Liver (tissue), 9 donors: ENCODE results near the gene PHGDH. TPM values are rescaled to one million over a fixed set of nuclear protein-coding genes. Genes with fewer than 3 reads are reported as not detected.

ENCODE experiments used
- DNase-seq: peaks from one replicate; pipeline ENCODE4 v3.0.0-alpha.2; 2017; ENCODE audit warnings: low spot score
- H3K27ac ChIP-seq, 2 donors: one replicate each; pipeline ENCODE4 v1.7.0; 2013; ENCODE audit warnings: inconsistent platforms in 2 of 2, low read length in 2 of 2, control low read depth in 1 of 2, low read depth in 1 of 2, mild to moderate bottlenecking in 1 of 2
- H3K27me3 ChIP-seq, 4 donors: one replicate each; pipeline versions ENCODE4 v1.6.1 to v1.7.0; 2013; ENCODE audit warnings: low read length in 3 of 4, inconsistent platforms in 1 of 4, mild to moderate bottlenecking in 1 of 4, moderate library complexity in 1 of 4; ENCODE audit not compliant: control insufficient read depth in 4 of 4, insufficient read depth in 4 of 4
- H3K36me3 ChIP-seq, 4 donors: one replicate each; pipeline versions ENCODE4 v1.6.1 to v1.7.0; 2013; ENCODE audit warnings: low read length in 3 of 4, mild to moderate bottlenecking in 3 of 4, low read depth in 1 of 4, moderate library complexity in 1 of 4; ENCODE audit not compliant: control insufficient read depth in 4 of 4, insufficient read depth in 3 of 4
- H3K4me1 ChIP-seq, 4 donors: one replicate each; pipeline versions ENCODE4 v1.6.1 to v1.7.0; 2013; ENCODE audit warnings: low read length in 3 of 4, mild to moderate bottlenecking in 3 of 4, moderate library complexity in 1 of 4; ENCODE audit not compliant: control insufficient read depth in 4 of 4, insufficient read depth in 4 of 4
- H3K4me3 ChIP-seq, 3 donors: one replicate each; pipeline versions ENCODE4 v1.6.1 to v1.7.0; 2013; ENCODE audit warnings: low read length in 3 of 3, control low read depth in 1 of 3, low read depth in 1 of 3, mild to moderate bottlenecking in 1 of 3
- H3K9ac ChIP-seq, 2 donors: one replicate each; pipeline ENCODE4 v1.7.0; 2013; ENCODE audit warnings: low read length in 2 of 2, mild to moderate bottlenecking in 2 of 2, moderate library complexity in 2 of 2, control low read depth in 1 of 2, low read depth in 1 of 2
- H3K9me3 ChIP-seq, 4 donors: one replicate each; pipeline versions ENCODE4 v1.6.1 to v1.7.0; 2013; ENCODE audit warnings: low read length in 3 of 4; ENCODE audit not compliant: control insufficient read depth in 4 of 4
- EGR1 ChIP-seq, 2 donors: IDR thresholded peaks; 2 replicates each; pipeline ENCODE4 v1.6.1; 2016 to 2018; ENCODE audit warnings: antibody characterized with exemption in 2 of 2, low read depth in 2 of 2
- FOXA1 ChIP-seq: IDR thresholded peaks from 2 replicates; pipeline ENCODE4 v1.6.1; 2016; ENCODE audit warnings: antibody characterized with exemption
- FOXA2 ChIP-seq: IDR thresholded peaks from 2 replicates; pipeline ENCODE4 v1.6.1; 2016; ENCODE audit warnings: antibody characterized with exemption
- GABPA ChIP-seq, 2 donors: IDR thresholded peaks in 1 of 2; conservative IDR thresholded peaks in 1 of 2; 2 replicates each; pipeline ENCODE4 v1.6.1; 2016; ENCODE audit warnings: antibody characterized with exemption in 2 of 2, mild to moderate bottlenecking in 1 of 2, moderate library complexity in 1 of 2
- HNF4A ChIP-seq, 2 donors: conservative IDR thresholded peaks; 2 replicates each; pipeline ENCODE4 v1.6.1; 2016; ENCODE audit warnings: antibody characterized with exemption in 2 of 2, mild to moderate bottlenecking in 2 of 2
- HNF4G ChIP-seq: IDR thresholded peaks from 2 replicates; pipeline ENCODE4 v1.6.1; 2016; ENCODE audit warnings: antibody characterized with exemption
- JUND ChIP-seq, 2 donors: IDR thresholded peaks; 2 replicates each; pipeline ENCODE4 v1.6.1; 2016; ENCODE audit warnings: antibody characterized with exemption in 2 of 2
- NR2F2 ChIP-seq: IDR thresholded peaks from 2 replicates; pipeline ENCODE4 v1.6.1; 2016; ENCODE audit warnings: antibody characterized with exemption
- RAD21 ChIP-seq, 2 donors: IDR thresholded peaks; 2 replicates each; pipeline ENCODE4 v1.6.1; 2016; ENCODE audit warnings: antibody characterized with exemption in 2 of 2, mild to moderate bottlenecking in 2 of 2
- RXRA ChIP-seq, 2 donors: IDR thresholded peaks; 2 replicates each; pipeline ENCODE4 v1.6.1; 2017 to 2018; ENCODE audit warnings: antibody characterized with exemption in 2 of 2, mild to moderate bottlenecking in 1 of 2
- SP1 ChIP-seq: IDR thresholded peaks from 2 replicates; pipeline ENCODE4 v1.6.1; 2018; ENCODE audit warnings: antibody characterized with exemption, mild to moderate bottlenecking
- TAF1 ChIP-seq: conservative IDR thresholded peaks from 2 replicates; pipeline ENCODE4 v1.6.1; 2016; ENCODE audit warnings: antibody characterized with exemption, mild to moderate bottlenecking
- YY1 ChIP-seq: IDR thresholded peaks from 2 replicates; pipeline ENCODE4 v1.6.1; 2016; ENCODE audit warnings: antibody characterized with exemption, mild to moderate bottlenecking
- WGBS: extraction: QIAGEN DNeasy Blood & Tissue Kit; methylation state at CpG from one replicate; pipeline ENCODE4 v1.1.7; 2013; 5-methylcytosine and 5-hydroxymethylcytosine counted together
- polyA plus RNA-seq, 2 donors: library from polyadenylated mRNA; stranded (reverse) in 1 of 2; unstranded in 1 of 2; fragments of 200-250 nt in 1 of 2; fragments of >200 nt in 1 of 2; fragmentation: Nextera tagmentation in 1 of 2; extraction: Ambion mirVana in 1 of 2; gene quantifications; one replicate each; pipeline versions ENCODE4 v1.2.1 to v1.2.3, GENCODE V29; 2013 to 2015
- total RNA-seq, 2 donors: library from RNA; depleted of rRNA; stranded (reverse); fragments of >200 nt; gene quantifications; one replicate each; pipeline ENCODE4 v1.2.3, GENCODE V29; 2014
- TF ChIP-seq, protein P1 (sequence below): IDR thresholded peaks from 2 replicates; pipeline ENCODE4 v1.6.1; 2016; ENCODE audit warnings: antibody characterized with exemption
- TF ChIP-seq, protein P2 (sequence below): IDR thresholded peaks from 2 replicates; pipeline ENCODE4 v1.6.1; 2016; ENCODE audit warnings: antibody characterized with exemption, mild to moderate bottlenecking
- TF ChIP-seq, protein P3 (sequence below): IDR thresholded peaks from 2 replicates; pipeline ENCODE4 v1.6.1; 2016; ENCODE audit warnings: antibody characterized with exemption
- TF ChIP-seq, protein P4 (sequence below): IDR thresholded peaks from 2 replicates; pipeline ENCODE4 v1.6.1; 2016; ENCODE audit warnings: antibody characterized with exemption
- TF ChIP-seq, protein P5 (sequence below): fragments of 150-350 bp; IDR thresholded peaks from 2 replicates; pipeline ENCODE4 v1.5.1; 2017; ENCODE audit warnings: improper control_type of control experiment, low read depth, low read length; ENCODE audit not compliant: missing input control
- donor health status: healthy.
- donor health status: healthy.
- donor health status: healthy.
- donor health status: healthy.
- donor health status: healthy.

The PHGDH gene
- total and polyA plus RNA-seq, 4 donors: 48.0 to 178 (median 80.5) TPM

DNA sequence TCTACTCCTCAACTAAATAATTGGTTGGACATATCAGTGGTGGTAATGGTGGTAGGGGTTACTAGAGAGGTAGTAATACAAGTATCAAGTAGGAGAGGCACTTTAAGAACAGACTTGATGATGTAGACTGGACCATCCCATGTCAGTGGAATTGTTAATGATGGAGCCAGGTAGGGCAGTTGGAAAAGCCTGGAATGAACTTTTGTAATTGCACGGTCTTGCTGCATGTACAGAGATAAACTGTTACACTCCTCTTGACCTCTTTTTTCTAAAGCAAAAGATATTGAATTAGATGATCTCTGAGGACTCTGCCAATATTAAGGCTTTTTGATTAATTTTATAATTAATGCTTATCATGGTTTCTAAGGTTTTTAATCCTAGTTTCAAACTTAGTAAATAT lies 51.2 kb downstream of the PHGDH start:
- H3K9ac ChIP-seq: peak overlapping the region in 1 of 2 donors; percentile 54
- peaks cover 6 to 46% (median 25%) of the 10 kb centered on the region in 4 donors for H3K4me1 ChIP-seq
- TF ChIP-seq YY1: peak; percentile 11
- TF ChIP-seq, protein P1, sequence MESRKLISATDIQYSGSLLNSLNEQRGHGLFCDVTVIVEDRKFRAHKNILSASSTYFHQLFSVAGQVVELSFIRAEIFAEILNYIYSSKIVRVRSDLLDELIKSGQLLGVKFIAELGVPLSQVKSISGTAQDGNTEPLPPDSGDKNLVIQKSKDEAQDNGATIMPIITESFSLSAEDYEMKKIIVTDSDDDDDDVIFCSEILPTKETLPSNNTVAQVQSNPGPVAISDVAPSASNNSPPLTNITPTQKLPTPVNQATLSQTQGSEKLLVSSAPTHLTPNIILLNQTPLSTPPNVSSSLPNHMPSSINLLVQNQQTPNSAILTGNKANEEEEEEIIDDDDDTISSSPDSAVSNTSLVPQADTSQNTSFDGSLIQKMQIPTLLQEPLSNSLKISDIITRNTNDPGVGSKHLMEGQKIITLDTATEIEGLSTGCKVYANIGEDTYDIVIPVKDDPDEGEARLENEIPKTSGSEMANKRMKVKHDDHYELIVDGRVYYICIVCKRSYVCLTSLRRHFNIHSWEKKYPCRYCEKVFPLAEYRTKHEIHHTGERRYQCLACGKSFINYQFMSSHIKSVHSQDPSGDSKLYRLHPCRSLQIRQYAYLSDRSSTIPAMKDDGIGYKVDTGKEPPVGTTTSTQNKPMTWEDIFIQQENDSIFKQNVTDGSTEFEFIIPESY: no peak
- TF ChIP-seq HNF4G: no peak
- peak; percentile 68 to 78 for TF ChIP-seq RXRA (IDR thresholded peaks at IDR 0.05)
- peak; percentile 20 to 47 for TF ChIP-seq HNF4A (conservative IDR thresholded peaks at IDR 0.05)
- no peaks in the 10 kb centered on the region for H3K27me3 ChIP-seq
- H3K27ac ChIP-seq: peak overlapping the region; percentile 16 to 54
- no peak for DNase-seq
- H3K36me3 ChIP-seq: peaks cover 3 to 49% (median 28%) of the 10 kb centered on the region in 4 donors
- 36% methylated on average over 1 of the region's 1 CpG for WGBS
- no peak overlapping the region for H3K4me3 ChIP-seq
- H3K9me3 ChIP-seq: no peaks in the 10 kb centered on the region

DNA sequence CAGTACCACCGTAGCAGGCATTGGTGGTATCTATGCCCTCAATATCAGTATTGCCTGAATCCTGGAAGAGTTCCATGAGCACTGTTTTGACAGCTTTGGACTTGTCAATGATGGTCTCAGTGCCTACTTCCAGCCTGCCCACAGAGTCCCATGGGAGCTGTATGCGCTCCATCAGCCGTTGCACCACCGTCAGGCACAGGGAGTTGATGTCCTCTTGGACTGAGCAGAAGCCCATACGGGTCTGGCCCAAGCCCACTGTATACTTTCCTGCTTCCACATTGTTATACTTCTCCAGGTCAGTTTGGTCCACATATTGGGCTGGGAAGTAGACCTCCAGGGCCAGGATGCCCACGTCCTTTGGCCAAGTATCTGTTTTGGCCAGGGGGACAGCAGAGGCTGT lies 52.5 kb downstream of the PHGDH start:
- 43% methylated on average over 6 of the region's 6 CpGs for WGBS
- Histone ChIP-seq H3K4me1 (peaks cover 6 to 51% (median 29%) of the 10 kb centered on the region in 4 donors), H3K36me3 (peaks cover under 1 to 38% (median 19%) of the 10 kb centered on the region in 4 donors), H3K27me3 (no peaks in the 10 kb centered on the region), H3K9me3 (no peaks in the 10 kb centered on the region), H3K27ac (peak overlapping the region; percentile 16 to 54), H3K9ac (peak overlapping the region in 1 of 2 donors; percentile 52), H3K4me3 (no peak overlapping the region)
- no peak for DNase-seq
- TF ChIP-seq JUND (IDR thresholded peaks at IDR 0.05) (no peak), SP1 (peak; percentile 10), HNF4A (conservative IDR thresholded peaks at IDR 0.05) (peak in 1 of 2 donors; percentile 18)

DNA sequence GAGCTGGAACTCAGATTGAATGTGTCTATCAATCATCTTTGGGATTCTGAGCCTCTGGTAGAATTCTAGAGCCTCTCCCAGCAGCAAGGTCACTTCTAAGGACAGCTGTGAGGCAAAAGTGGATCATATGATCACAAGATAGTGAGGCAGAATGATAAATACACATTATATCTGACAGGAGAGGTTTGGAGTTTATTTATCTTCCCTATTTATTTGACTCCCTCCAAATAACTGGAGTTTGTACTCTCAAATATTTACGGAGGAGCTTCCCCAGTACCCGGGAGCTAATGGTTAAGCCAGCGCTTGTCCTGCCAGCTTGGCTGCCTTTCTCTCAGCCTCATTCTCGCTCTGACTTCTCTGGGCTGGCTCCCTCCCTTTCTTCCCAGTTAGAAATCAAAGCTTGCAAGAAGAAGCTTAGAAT lies 54.6 kb downstream of the PHGDH start:
- H3K9ac ChIP-seq: peak overlapping the region; percentile 94 to 99
- 18% methylated on average over 4 of the region's 4 CpGs for WGBS

More for the DNA sequence above, 54.6 kb downstream of the PHGDH start:
- H3K4me3 ChIP-seq: peak overlapping the region; percentile 73 to 92 (median 78)
- peaks cover 6 to 54% (median 36%) of the 10 kb centered on the region in 4 donors for H3K4me1 ChIP-seq
- H3K9me3 ChIP-seq: no peaks in the 10 kb centered on the region
- H3K27ac ChIP-seq: peak overlapping the region; percentile 69 to 77
- no peaks in the 10 kb centered on the region for H3K27me3 ChIP-seq
- TF ChIP-seq HNF4A (conservative IDR thresholded peaks at IDR 0.05) (peak; percentile 88), JUND (IDR thresholded peaks at IDR 0.05) (peak; percentile 22 to 77), FOXA1 (peak; percentile 57), HNF4G (peak; percentile 73), TAF1 (peak; percentile 98), RAD21 (IDR thresholded peaks at IDR 0.05) (peak; percentile 39 to 41), GABPA (IDR thresholded peaks at IDR 0.05 in 1 of 2, conservative IDR thresholded peaks at IDR 0.05 in 1 of 2) (no peak), NR2F2 (peak; percentile 48), FOXA2 (peak; percentile 85), RXRA (IDR thresholded peaks at IDR 0.05) (peak; percentile 56 to 85), YY1 (peak; percentile 86), SP1 (peak; percentile 89), EGR1 (IDR thresholded peaks at IDR 0.05; ENCODE audit: low read depth in 2 of 2) (no peak)
- TF ChIP-seq, protein P2, sequence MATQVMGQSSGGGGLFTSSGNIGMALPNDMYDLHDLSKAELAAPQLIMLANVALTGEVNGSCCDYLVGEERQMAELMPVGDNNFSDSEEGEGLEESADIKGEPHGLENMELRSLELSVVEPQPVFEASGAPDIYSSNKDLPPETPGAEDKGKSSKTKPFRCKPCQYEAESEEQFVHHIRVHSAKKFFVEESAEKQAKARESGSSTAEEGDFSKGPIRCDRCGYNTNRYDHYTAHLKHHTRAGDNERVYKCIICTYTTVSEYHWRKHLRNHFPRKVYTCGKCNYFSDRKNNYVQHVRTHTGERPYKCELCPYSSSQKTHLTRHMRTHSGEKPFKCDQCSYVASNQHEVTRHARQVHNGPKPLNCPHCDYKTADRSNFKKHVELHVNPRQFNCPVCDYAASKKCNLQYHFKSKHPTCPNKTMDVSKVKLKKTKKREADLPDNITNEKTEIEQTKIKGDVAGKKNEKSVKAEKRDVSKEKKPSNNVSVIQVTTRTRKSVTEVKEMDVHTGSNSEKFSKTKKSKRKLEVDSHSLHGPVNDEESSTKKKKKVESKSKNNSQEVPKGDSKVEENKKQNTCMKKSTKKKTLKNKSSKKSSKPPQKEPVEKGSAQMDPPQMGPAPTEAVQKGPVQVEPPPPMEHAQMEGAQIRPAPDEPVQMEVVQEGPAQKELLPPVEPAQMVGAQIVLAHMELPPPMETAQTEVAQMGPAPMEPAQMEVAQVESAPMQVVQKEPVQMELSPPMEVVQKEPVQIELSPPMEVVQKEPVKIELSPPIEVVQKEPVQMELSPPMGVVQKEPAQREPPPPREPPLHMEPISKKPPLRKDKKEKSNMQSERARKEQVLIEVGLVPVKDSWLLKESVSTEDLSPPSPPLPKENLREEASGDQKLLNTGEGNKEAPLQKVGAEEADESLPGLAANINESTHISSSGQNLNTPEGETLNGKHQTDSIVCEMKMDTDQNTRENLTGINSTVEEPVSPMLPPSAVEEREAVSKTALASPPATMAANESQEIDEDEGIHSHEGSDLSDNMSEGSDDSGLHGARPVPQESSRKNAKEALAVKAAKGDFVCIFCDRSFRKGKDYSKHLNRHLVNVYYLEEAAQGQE: peak; percentile 93
- TF ChIP-seq, protein P3, sequence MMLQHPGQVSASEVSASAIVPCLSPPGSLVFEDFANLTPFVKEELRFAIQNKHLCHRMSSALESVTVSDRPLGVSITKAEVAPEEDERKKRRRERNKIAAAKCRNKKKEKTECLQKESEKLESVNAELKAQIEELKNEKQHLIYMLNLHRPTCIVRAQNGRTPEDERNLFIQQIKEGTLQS: peak; percentile 16
- TF ChIP-seq, protein P4, sequence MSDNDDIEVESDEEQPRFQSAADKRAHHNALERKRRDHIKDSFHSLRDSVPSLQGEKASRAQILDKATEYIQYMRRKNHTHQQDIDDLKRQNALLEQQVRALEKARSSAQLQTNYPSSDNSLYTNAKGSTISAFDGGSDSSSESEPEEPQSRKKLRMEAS: peak; percentile 58
- TF ChIP-seq, protein P1: peak; percentile 69
- TF ChIP-seq, protein P5, sequence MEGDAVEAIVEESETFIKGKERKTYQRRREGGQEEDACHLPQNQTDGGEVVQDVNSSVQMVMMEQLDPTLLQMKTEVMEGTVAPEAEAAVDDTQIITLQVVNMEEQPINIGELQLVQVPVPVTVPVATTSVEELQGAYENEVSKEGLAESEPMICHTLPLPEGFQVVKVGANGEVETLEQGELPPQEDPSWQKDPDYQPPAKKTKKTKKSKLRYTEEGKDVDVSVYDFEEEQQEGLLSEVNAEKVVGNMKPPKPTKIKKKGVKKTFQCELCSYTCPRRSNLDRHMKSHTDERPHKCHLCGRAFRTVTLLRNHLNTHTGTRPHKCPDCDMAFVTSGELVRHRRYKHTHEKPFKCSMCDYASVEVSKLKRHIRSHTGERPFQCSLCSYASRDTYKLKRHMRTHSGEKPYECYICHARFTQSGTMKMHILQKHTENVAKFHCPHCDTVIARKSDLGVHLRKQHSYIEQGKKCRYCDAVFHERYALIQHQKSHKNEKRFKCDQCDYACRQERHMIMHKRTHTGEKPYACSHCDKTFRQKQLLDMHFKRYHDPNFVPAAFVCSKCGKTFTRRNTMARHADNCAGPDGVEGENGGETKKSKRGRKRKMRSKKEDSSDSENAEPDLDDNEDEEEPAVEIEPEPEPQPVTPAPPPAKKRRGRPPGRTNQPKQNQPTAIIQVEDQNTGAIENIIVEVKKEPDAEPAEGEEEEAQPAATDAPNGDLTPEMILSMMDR: no peak
- H3K36me3 ChIP-seq: peaks cover 0 to 22% (median 8%) of the 10 kb centered on the region in 4 donors
- DNase-seq: peak; percentile 61
